NCI-H2196 (cell line): Measurements from ENCODE around the gene ARHGAP35.
"Not testable (repeated sequence)": the region's sequence is repeated elsewhere in the genome, so short reads cannot be mapped to it uniquely, and the experiment has no call there.

Source experiments
- DNase-seq: peaks from one replicate; lab custom pipeline; 2025; ENCODE audit not compliant: unreplicated experiment; lab: John Stamatoyannopoulos, UW

Gene ARHGAP35

GRCh38 chr19:46860846-46861690 is at the start of gene ARHGAP35:
ARHGAP35 (plus strand) TSS chr19:46860997; CDS start chr19:46918676, 57,679 bp downstream.
- DNase-seq: peak; percentile 89

- DNase-seq: no peak
Observed at GRCh38 chr19:46812977-46813838, 47.6 kb upstream of the ARHGAP35 start.

GRCh38 chr19:46813839-46814358 is 46.9 kb upstream of the ARHGAP35 start:
- DNase-seq: peak; percentile 55

GRCh38 chr19:46815833-46816627 is 44.8 kb upstream of the ARHGAP35 start:
- DNase-seq: no peak

- no peak for DNase-seq
Observed at GRCh38 chr19:46818812-46819211, 42.0 kb upstream of the ARHGAP35 start.

GRCh38 chr19:46821512-46822409 is 39.0 kb upstream of the ARHGAP35 start:
- DNase-seq: no peak

GRCh38 chr19:46822410-46822787 is 38.4 kb upstream of the ARHGAP35 start:
- DNase-seq: not testable (repeated sequence)

- no peak for DNase-seq
Observed at GRCh38 chr19:46823049-46823448, 37.7 kb upstream of the ARHGAP35 start.

GRCh38 chr19:46824890-46825730 is 35.7 kb upstream of the ARHGAP35 start:
- no peak for DNase-seq

GRCh38 chr19:46825731-46826055 is 35.1 kb upstream of the ARHGAP35 start:
- no peak for DNase-seq

- DNase-seq: no peak
Observed at GRCh38 chr19:46828484-46828883, 32.3 kb upstream of the ARHGAP35 start.

- DNase-seq: no peak
Observed at GRCh38 chr19:46830864-46831263, 29.9 kb upstream of the ARHGAP35 start.

GRCh38 chr19:46834121-46834520 is 26.7 kb upstream of the ARHGAP35 start:
- no peak for DNase-seq

- no peak for DNase-seq
Observed at GRCh38 chr19:46834984-46835383, 25.8 kb upstream of the ARHGAP35 start.

- DNase-seq: no peak
Observed at GRCh38 chr19:46838160-46838559, 22.6 kb upstream of the ARHGAP35 start.

- DNase-seq: no peak
Observed at GRCh38 chr19:46839752-46840497, 20.9 kb upstream of the ARHGAP35 start.

GRCh38 chr19:46840498-46840942 is 20.3 kb upstream of the ARHGAP35 start:
- DNase-seq: peak; percentile 56

- peak; percentile 13 for DNase-seq
Observed at GRCh38 chr19:46841458-46842083, 19.2 kb upstream of the ARHGAP35 start.
